WTC11 (cell line): ENCODE measurements around the gene IFNA6. TPM values are rescaled to one million over a fixed set of nuclear protein-coding genes. Genes with fewer than 3 reads are reported as not detected.

Source experiments
- ATAC-seq: fragments of 200-7000 bp; cut with Tn5 transposase; 2 replicates; pipeline ENCODE4 v1.10.0; 2021; ENCODE audit warnings: mild to moderate bottlenecking, moderate library complexity
- CTCF ChIA-PET: fragments of 300-600 bp; sonication (Branson Sonifier 250); formaldehyde crosslinking; loops from one replicate; lab custom pipeline; 2021; ENCODE audit warnings: antibody characterized with exemption; lab: Charles Lee
- POLR2A ChIA-PET: fragments of 350-600 bp; sonication (Branson Sonifier 250); formaldehyde crosslinking; loops from one replicate; lab custom pipeline; 2021; ENCODE audit warnings: antibody characterized with exemption; lab: Charles Lee
- DNase-seq: peaks from one replicate; pipeline ENCODE4 v3.0.0; 2021; ENCODE audit warnings: low spot score
- H3K27ac Mint-ChIP-seq: 2 replicates; pipeline ENCODE4 v1.8.0; 2021; ENCODE audit warnings: mixed read lengths
- H3K27me3 Mint-ChIP-seq: 2 replicates; pipeline ENCODE4 v1.8.0; 2021; ENCODE audit warnings: low read depth, mild to moderate bottlenecking, moderate library complexity, mixed read lengths
- H3K36me3 Mint-ChIP-seq: 2 replicates; pipeline ENCODE4 v1.8.0; 2021; ENCODE audit warnings: mixed read lengths
- H3K4me1 Mint-ChIP-seq: 2 replicates; pipeline ENCODE4 v1.8.0; 2022; ENCODE audit warnings: mixed read lengths
- H3K4me3 Mint-ChIP-seq: 2 replicates; pipeline ENCODE4 v1.8.0; 2021; ENCODE audit warnings: mild to moderate bottlenecking, moderate library complexity, mixed read lengths
- H3K9me3 Mint-ChIP-seq: 2 replicates; pipeline ENCODE4 v1.8.0; 2021; ENCODE audit warnings: mixed read lengths
- CREB1 ChIP-seq: sonication (generic); formaldehyde crosslinking; IDR thresholded peaks from 2 replicates; pipeline ENCODE4 v1.8.0; 2023; ENCODE audit warnings: mild to moderate bottlenecking, missing genetic modification reagents
- FOXK1 ChIP-seq: sonication (generic); formaldehyde crosslinking; IDR thresholded peaks from 2 replicates; pipeline ENCODE4 v1.8.0; 2022; ENCODE audit warnings: mild to moderate bottlenecking, moderate library complexity, missing genetic modification reagents
- GRHL2 ChIP-seq: fragments of 250-450 bp; sonication (Bioruptor Pico); IDR thresholded peaks from 2 replicates; pipeline ENCODE4 v1.8.0; 2022; ENCODE audit warnings: mild to moderate bottlenecking, moderate library complexity; ENCODE audit not compliant: insufficient replicate concordance, severe bottlenecking
- HMGA2 ChIP-seq: fragments of 250-450 bp; sonication (Bioruptor Pico); IDR thresholded peaks from 2 replicates; pipeline ENCODE4 v1.4.0; 2021; ENCODE audit warnings: mild to moderate bottlenecking, moderate library complexity
- MXD4 ChIP-seq: fragments of 250-450 bp; sonication (Bioruptor Pico); IDR thresholded peaks from 2 replicates; pipeline ENCODE4 v1.8.0; 2021; ENCODE audit warnings: mild to moderate bottlenecking, moderate library complexity, borderline replicate concordance
- SP1 ChIP-seq: sonication (generic); formaldehyde crosslinking; conservative IDR thresholded peaks from 2 replicates; pipeline ENCODE4 v1.8.1; 2022; ENCODE audit warnings: missing genetic modification reagents
- ZNF219 ChIP-seq: sonication (generic); formaldehyde crosslinking; IDR thresholded peaks from 2 replicates; pipeline ENCODE4 v1.8.0; 2023; ENCODE audit warnings: missing genetic modification reagents, mild to moderate bottlenecking, borderline replicate concordance
- ZNF416 ChIP-seq: fragments of 250-450 bp; sonication (Bioruptor Pico); IDR thresholded peaks from 2 replicates; pipeline ENCODE4 v1.9.0; 2021; ENCODE audit warnings: mild to moderate bottlenecking, inconsistent platforms
- total RNA-seq: library from RNA; stranded (reverse); gene quantifications from 3 replicates; pipeline ENCODE4 v1.2.3, GENCODE V29; 2021
- TF ChIP-seq, protein P1 (sequence below): sonication (generic); formaldehyde crosslinking; IDR thresholded peaks from 2 replicates; pipeline ENCODE4 v1.8.0; 2023; ENCODE audit warnings: mild to moderate bottlenecking, missing genetic modification reagents
- TF ChIP-seq, protein P2 (sequence below): fragments of 250-450 bp; sonication (Bioruptor Pico); conservative IDR thresholded peaks from 2 replicates; pipeline ENCODE4 v1.9.0; 2021; ENCODE audit warnings: mild to moderate bottlenecking
- TF ChIP-seq, protein P3 (sequence below): sonication (generic); formaldehyde crosslinking; IDR thresholded peaks from 2 replicates; pipeline ENCODE4 v1.8.0; 2022; ENCODE audit warnings: mild to moderate bottlenecking, missing genetic modification reagents
- TF ChIP-seq, protein P4 (sequence below): sonication (generic); formaldehyde crosslinking; IDR thresholded peaks from 2 replicates; pipeline ENCODE4 v1.8.1; 2022; ENCODE audit warnings: missing genetic modification reagents, borderline replicate concordance
- TF ChIP-seq, protein P5 (sequence below): sonication (generic); formaldehyde crosslinking; IDR thresholded peaks from 2 replicates; pipeline ENCODE4 v1.8.1; 2023; ENCODE audit warnings: mild to moderate bottlenecking, missing genetic modification reagents
- TF ChIP-seq, protein P6 (sequence below): sonication (generic); formaldehyde crosslinking; IDR thresholded peaks from 2 replicates; pipeline ENCODE4 v1.8.1; 2022; ENCODE audit warnings: mild to moderate bottlenecking, missing genetic modification reagents, moderate library complexity, borderline replicate concordance

Gene IFNA6
- total RNA-seq, 1 experiment from 2014 or later: not detected

DNA sequence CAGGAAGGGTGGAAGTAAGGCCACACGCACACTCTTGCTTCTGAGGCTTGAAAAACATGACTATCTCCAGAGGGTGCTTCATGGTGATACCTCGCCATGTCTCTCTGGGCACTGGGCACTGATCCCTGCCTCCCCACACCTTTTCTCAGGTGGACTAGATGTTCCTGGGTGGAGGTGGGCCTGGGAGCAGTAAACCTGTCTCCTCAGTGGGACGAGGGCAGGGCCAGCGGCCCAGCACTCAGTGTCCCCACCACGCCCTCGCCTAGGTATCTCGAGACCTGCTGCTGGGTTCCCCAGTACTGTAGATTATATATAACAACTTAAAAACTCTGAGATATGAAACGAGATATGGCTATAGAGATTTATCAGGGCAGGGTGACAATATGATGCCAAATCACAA lies 11.6 kb upstream of the IFNA6 start:
- H3K36me3 Mint-ChIP-seq: no peaks in the 10 kb centered on the region
- ATAC-seq (no peak), DNase-seq (no peak)
- no peaks in the 10 kb centered on the region for H3K27me3 Mint-ChIP-seq
- H3K9me3 Mint-ChIP-seq: no peaks in the 10 kb centered on the region
- H3K4me1 Mint-ChIP-seq: no peaks in the 10 kb centered on the region
- H3K4me3 Mint-ChIP-seq: no peak overlapping the region
- ChIA-PET CTCF (no interaction called here), POLR2A (no interaction called here)
- H3K27ac Mint-ChIP-seq: no peak overlapping the region
- TF ChIP-seq, protein P1, sequence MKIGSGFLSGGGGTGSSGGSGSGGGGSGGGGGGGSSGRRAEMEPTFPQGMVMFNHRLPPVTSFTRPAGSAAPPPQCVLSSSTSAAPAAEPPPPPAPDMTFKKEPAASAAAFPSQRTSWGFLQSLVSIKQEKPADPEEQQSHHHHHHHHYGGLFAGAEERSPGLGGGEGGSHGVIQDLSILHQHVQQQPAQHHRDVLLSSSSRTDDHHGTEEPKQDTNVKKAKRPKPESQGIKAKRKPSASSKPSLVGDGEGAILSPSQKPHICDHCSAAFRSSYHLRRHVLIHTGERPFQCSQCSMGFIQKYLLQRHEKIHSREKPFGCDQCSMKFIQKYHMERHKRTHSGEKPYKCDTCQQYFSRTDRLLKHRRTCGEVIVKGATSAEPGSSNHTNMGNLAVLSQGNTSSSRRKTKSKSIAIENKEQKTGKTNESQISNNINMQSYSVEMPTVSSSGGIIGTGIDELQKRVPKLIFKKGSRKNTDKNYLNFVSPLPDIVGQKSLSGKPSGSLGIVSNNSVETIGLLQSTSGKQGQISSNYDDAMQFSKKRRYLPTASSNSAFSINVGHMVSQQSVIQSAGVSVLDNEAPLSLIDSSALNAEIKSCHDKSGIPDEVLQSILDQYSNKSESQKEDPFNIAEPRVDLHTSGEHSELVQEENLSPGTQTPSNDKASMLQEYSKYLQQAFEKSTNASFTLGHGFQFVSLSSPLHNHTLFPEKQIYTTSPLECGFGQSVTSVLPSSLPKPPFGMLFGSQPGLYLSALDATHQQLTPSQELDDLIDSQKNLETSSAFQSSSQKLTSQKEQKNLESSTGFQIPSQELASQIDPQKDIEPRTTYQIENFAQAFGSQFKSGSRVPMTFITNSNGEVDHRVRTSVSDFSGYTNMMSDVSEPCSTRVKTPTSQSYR (CRISPR knock-in tag): no peak
- TF ChIP-seq ZNF416 (CRISPR knock-in tag) (no peak), HMGA2 (CRISPR knock-in tag) (no peak), GRHL2 (CRISPR knock-in tag) (no peak), ZNF219 (no peak), CREB1 (no peak), SP1 (CRISPR knock-in tag) (no peak), MXD4 (CRISPR knock-in tag) (no peak), FOXK1 (CRISPR knock-in tag) (no peak)
- TF ChIP-seq, protein P2, sequence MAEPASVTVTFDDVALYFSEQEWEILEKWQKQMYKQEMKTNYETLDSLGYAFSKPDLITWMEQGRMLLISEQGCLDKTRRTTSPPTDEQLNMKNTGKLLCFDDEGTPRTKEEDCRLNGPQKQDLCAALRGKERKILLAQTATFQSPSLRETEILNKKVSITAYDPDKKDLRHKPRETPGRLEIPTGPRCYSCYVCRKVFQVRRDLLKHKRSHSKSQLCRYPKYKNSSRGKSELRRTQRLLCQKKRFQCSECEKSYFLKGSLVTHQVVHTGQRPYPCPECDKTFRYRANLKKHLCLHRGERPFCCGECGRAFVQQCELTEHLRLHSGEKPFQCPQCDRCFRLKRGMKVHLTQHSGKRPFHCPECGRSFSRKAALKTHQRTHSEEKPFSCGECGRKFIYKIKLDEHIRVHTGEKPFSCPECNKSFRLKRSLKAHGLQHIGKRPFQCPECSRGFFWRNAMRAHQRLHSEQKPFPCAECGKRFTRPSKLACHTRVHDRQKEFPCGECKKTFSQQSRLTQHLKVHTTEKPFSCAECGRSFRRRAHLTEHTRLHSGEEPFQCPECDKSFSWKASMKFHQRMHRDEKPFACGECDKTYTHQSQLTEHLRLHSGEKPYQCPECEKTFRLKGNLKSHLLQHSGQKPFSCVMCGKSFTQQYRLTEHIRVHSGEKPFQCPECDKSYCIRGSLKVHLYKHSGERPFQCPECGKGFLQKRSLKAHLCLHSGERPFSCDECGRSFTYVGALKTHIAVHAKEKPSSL (CRISPR knock-in tag): no peak
- TF ChIP-seq, protein P3, sequence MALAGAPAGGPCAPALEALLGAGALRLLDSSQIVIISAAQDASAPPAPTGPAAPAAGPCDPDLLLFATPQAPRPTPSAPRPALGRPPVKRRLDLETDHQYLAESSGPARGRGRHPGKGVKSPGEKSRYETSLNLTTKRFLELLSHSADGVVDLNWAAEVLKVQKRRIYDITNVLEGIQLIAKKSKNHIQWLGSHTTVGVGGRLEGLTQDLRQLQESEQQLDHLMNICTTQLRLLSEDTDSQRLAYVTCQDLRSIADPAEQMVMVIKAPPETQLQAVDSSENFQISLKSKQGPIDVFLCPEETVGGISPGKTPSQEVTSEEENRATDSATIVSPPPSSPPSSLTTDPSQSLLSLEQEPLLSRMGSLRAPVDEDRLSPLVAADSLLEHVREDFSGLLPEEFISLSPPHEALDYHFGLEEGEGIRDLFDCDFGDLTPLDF: no peak
- TF ChIP-seq, protein P4, sequence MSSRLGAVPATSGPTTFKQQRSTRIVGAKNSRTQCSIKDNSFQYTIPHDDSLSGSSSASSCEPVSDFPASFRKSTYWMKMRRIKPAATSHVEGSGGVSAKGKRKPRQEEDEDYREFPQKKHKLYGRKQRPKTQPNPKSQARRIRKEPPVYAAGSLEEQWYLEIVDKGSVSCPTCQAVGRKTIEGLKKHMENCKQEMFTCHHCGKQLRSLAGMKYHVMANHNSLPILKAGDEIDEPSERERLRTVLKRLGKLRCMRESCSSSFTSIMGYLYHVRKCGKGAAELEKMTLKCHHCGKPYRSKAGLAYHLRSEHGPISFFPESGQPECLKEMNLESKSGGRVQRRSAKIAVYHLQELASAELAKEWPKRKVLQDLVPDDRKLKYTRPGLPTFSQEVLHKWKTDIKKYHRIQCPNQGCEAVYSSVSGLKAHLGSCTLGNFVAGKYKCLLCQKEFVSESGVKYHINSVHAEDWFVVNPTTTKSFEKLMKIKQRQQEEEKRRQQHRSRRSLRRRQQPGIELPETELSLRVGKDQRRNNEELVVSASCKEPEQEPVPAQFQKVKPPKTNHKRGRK (CRISPR knock-in tag): no peak
- TF ChIP-seq, protein P5, sequence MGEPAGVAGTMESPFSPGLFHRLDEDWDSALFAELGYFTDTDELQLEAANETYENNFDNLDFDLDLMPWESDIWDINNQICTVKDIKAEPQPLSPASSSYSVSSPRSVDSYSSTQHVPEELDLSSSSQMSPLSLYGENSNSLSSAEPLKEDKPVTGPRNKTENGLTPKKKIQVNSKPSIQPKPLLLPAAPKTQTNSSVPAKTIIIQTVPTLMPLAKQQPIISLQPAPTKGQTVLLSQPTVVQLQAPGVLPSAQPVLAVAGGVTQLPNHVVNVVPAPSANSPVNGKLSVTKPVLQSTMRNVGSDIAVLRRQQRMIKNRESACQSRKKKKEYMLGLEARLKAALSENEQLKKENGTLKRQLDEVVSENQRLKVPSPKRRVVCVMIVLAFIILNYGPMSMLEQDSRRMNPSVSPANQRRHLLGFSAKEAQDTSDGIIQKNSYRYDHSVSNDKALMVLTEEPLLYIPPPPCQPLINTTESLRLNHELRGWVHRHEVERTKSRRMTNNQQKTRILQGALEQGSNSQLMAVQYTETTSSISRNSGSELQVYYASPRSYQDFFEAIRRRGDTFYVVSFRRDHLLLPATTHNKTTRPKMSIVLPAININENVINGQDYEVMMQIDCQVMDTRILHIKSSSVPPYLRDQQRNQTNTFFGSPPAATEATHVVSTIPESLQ (CRISPR knock-in tag): no peak
- TF ChIP-seq, protein P6, sequence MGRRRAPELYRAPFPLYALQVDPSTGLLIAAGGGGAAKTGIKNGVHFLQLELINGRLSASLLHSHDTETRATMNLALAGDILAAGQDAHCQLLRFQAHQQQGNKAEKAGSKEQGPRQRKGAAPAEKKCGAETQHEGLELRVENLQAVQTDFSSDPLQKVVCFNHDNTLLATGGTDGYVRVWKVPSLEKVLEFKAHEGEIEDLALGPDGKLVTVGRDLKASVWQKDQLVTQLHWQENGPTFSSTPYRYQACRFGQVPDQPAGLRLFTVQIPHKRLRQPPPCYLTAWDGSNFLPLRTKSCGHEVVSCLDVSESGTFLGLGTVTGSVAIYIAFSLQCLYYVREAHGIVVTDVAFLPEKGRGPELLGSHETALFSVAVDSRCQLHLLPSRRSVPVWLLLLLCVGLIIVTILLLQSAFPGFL (CRISPR knock-in tag): no peak
